ENCODE results near the gene PGGHG. TPM values are rescaled to one million over a fixed set of nuclear protein-coding genes. Genes with fewer than 3 reads are reported as not detected.
A peak's percentile ranks its signal among the peaks of the same experiment; 100 is the strongest.

Gene PGGHG
- total RNA-seq, 2 experiments from 2014 or later = 670 to 671 TPM

DNA sequence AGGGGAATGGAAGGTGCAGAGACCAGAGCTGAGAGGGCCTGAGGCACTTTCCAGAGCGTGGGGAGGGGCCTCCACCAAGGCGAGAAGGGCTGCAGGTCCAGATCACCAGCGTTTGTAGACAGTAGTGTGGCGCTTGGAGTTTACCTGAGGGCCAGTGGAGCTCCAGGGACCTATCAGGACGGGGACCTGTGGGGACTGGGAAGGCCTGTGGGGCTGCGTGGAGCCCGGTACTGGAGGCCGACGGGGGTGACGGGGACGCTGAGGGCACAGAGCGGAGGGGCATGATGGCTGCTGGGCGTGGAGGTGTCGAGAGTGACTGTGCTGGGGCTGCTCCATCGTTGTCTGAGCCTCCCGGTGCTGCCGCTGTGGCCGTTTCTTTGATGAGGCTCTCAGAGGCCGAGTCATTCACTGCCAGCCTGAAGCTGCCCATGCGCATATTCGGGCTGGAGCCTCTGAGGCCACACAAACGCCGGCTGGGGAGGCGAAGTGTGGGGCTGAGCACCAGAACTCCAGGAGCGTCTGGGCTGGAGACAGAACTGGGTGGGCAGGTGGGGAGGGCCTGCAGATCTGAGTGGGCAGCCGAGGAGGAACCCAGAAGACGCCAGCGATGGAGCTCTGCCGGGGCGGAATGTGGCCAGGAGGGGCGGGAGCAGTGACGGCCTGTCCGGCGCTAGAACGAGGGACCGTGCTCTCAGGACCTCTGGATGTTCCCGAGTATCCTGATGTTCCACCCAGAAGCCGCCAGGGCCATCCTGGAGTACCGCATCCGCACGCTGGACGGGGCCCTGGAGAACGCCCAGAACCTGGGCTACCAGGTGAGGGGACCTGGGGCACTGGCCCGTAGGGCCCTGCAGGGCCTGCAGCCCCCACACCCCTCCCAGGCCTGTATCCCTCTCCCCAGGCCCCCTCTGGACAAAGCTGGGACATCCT is 2.6 kb downstream of the PGGHG start:
- Mint-ChIP-seq H3K27me3 (peaks cover 4% of the 10 kb centered on the region), H3K4me3 (peak overlapping the region; percentile 89), H3K9me3 (no peaks in the 10 kb centered on the region), H3K27ac (peak overlapping the region; percentile 86), H3K4me1 (ENCODE audit: low read depth) (peaks cover 30% of the 10 kb centered on the region), H3K36me3 (ENCODE audit: low read depth) (peaks cover 36% of the 10 kb centered on the region)
- Histone ChIP-seq H3K36me3 (ENCODE audit: insufficient read depth, low read length) (peaks cover 13% of the 10 kb centered on the region), H3K27ac (ENCODE audit: low read depth in 1 of 2, low read length in 2 of 2) (no peak overlapping the region), H3K4me1 (ENCODE audit: insufficient read depth, low read length) (peaks cover 33% of the 10 kb centered on the region), H3K27me3 (ENCODE audit: control insufficient read depth in 1 of 2, insufficient read depth in 2 of 2, low read length in 2 of 2) (no peaks in the 10 kb centered on the region), H3K4me3 (ENCODE audit: low read length) (no peak overlapping the region), H3K9me3 (ENCODE audit: control insufficient read depth in 1 of 2, insufficient read depth in 1 of 2, low read length in 2 of 2) (no peaks in the 10 kb centered on the region)
- intact Hi-C loops (cut with DNase I, micrococcal nuclease) = no loop called here
- POLR2A ChIA-PET = interaction anchor here (2.7 to 6.9 kb wide), 4 partner anchors 14 to 85 kb away, joined by 10 to 148 read pairs (median 72); partner anchors contain the start of genes BET1L, NLRP6 and RIC8A
- TF ChIP-seq, protein P1, sequence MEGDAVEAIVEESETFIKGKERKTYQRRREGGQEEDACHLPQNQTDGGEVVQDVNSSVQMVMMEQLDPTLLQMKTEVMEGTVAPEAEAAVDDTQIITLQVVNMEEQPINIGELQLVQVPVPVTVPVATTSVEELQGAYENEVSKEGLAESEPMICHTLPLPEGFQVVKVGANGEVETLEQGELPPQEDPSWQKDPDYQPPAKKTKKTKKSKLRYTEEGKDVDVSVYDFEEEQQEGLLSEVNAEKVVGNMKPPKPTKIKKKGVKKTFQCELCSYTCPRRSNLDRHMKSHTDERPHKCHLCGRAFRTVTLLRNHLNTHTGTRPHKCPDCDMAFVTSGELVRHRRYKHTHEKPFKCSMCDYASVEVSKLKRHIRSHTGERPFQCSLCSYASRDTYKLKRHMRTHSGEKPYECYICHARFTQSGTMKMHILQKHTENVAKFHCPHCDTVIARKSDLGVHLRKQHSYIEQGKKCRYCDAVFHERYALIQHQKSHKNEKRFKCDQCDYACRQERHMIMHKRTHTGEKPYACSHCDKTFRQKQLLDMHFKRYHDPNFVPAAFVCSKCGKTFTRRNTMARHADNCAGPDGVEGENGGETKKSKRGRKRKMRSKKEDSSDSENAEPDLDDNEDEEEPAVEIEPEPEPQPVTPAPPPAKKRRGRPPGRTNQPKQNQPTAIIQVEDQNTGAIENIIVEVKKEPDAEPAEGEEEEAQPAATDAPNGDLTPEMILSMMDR (IDR thresholded peaks at IDR 0.05) = no peak
- DNase-seq (peak in 1 of 14 experiments; percentile 34), ATAC-seq (ENCODE audit: poor library complexity) (no peak)
- CTCF ChIA-PET = interaction anchor here (3.2 kb wide), 1 partner anchor 40 kb away, joined by 17 read pairs; no protein-coding TSS in a partner anchor

DNA sequence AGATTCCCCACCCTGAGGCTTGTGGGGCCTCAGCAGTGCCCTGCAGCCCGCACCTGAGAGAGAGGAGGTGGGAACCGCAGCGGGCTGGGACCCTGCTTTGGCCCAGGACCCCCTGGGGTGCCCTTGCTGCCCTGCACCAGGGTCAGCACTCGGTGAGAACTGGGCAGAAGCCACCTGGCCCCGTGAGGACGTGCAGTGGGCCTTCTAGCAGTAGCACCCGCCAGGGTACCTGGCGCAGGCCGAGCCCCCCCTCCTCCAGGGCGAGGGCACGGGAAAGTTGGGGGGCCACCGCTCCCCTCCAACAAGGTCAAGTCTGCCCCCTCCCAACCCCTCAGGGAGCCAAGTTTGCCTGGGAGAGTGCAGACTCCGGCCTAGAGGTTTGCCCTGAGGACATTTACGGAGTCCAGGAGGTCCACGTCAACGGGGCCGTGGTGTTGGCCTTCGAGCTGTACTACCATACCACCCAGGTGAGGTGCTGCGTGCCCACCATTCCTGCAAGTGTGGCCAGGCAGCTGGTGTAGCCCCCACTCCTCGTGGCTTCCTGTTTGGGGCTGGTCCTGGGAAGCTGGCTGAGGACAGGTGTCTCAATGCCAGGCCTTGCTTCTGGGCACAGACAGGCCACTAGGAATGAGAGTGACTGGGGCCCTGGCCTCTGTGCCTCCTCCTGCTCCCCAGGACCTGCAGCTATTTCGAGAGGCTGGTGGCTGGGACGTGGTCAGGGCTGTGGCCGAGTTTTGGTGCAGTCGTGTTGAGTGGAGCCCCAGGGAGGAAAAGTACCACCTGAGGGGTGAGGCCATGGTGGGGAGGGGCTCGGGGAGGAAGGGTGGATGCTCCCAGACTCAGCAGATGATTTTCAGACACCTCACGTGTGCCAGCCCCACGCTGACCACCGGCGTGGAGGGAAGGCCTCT is 3.5 kb downstream of the PGGHG start:
- intact Hi-C loops (cut with DNase I, micrococcal nuclease) = no loop called here
- Histone ChIP-seq H3K4me3 (ENCODE audit: low read length) (no peak overlapping the region), H3K4me1 (ENCODE audit: insufficient read depth, low read length) (peaks cover 32% of the 10 kb centered on the region), H3K27ac (ENCODE audit: low read depth in 1 of 2, low read length in 2 of 2) (no peak overlapping the region), H3K9me3 (ENCODE audit: control insufficient read depth in 1 of 2, insufficient read depth in 1 of 2, low read length in 2 of 2) (no peaks in the 10 kb centered on the region), H3K36me3 (ENCODE audit: insufficient read depth, low read length) (peaks cover 13% of the 10 kb centered on the region), H3K27me3 (ENCODE audit: control insufficient read depth in 1 of 2, insufficient read depth in 2 of 2, low read length in 2 of 2) (no peaks in the 10 kb centered on the region)
- POLR2A ChIA-PET = interaction anchor here (6.6 kb wide), 1 partner anchor 15 kb away, joined by 94 read pairs; the partner anchor contains the start of gene NLRP6
- Mint-ChIP-seq H3K27ac (peak overlapping the region; percentile 44), H3K4me1 (ENCODE audit: low read depth) (peaks cover 28% of the 10 kb centered on the region), H3K36me3 (ENCODE audit: low read depth) (peaks cover 31% of the 10 kb centered on the region), H3K9me3 (no peaks in the 10 kb centered on the region), H3K4me3 (no peak overlapping the region), H3K27me3 (peaks cover 4% of the 10 kb centered on the region)
- CTCF ChIA-PET = interaction anchor here (3.2 kb wide), 1 partner anchor 41 kb away, joined by 17 read pairs; no protein-coding TSS in a partner anchor
- no peak for ATAC-seq (ENCODE audit: poor library complexity)
- TF ChIP-seq, protein P1 (IDR thresholded peaks at IDR 0.05) = no peak
- no peak for DNase-seq

DNA sequence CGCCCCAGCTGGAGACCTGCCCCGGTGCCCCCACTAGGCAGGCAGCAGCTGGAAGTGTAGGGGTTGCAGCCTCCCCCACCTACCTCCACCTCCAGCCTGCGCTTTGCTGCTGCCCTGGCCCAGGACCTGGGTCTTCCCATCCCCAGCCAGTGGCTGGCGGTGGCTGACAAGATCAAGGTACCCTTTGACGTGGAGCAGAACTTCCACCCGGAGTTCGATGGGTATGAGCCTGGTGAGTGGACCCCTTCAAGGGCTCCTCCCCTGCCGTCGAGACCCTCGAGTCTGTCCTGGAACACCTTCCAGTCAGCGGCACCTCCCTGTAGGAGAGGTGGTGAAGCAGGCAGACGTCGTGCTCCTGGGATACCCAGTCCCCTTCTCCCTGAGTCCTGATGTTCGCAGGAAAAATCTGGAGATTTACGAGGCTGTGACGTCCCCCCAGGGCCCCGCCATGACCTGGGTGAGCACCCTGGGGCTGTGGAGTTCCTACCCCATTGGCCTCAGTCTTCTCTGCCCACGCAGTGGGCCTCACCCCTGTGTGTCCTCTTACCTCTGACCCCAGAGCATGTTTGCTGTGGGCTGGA is 4.4 kb downstream of the PGGHG start:
- POLR2A ChIA-PET = interaction anchor here (1.2 kb wide), 1 partner anchor 26 kb away, joined by 5 read pairs; no protein-coding TSS in a partner anchor

More for the DNA sequence above, 4.4 kb downstream of the PGGHG start:
- Mint-ChIP-seq H3K36me3 (ENCODE audit: low read depth) (peaks cover 23% of the 10 kb centered on the region), H3K9me3 (no peaks in the 10 kb centered on the region), H3K27me3 (no peaks in the 10 kb centered on the region), H3K4me3 (no peak overlapping the region), H3K27ac (no peak overlapping the region), H3K4me1 (ENCODE audit: low read depth) (peaks cover 29% of the 10 kb centered on the region)
- Histone ChIP-seq H3K27ac (ENCODE audit: low read depth in 1 of 2, low read length in 2 of 2) (no peak overlapping the region), H3K27me3 (ENCODE audit: control insufficient read depth in 1 of 2, insufficient read depth in 2 of 2, low read length in 2 of 2) (no peaks in the 10 kb centered on the region), H3K4me1 (ENCODE audit: insufficient read depth, low read length) (peaks cover 33% of the 10 kb centered on the region), H3K36me3 (ENCODE audit: insufficient read depth, low read length) (peaks cover 13% of the 10 kb centered on the region), H3K9me3 (ENCODE audit: control insufficient read depth in 1 of 2, insufficient read depth in 1 of 2, low read length in 2 of 2) (no peaks in the 10 kb centered on the region), H3K4me3 (ENCODE audit: low read length) (no peak overlapping the region)
- CTCF ChIA-PET = interaction anchor here (1.8 to 3.2 kb wide), 2 partner anchors 42 to 43 kb away, joined by 7 to 17 read pairs; no protein-coding TSS in a partner anchor
- TF ChIP-seq, protein P1 (IDR thresholded peaks at IDR 0.05) = no peak
- intact Hi-C loops (cut with DNase I, micrococcal nuclease) = no loop called here
- DNase-seq (no peak), ATAC-seq (ENCODE audit: poor library complexity) (no peak)
